GM18505 (cell line): Measurements from ENCODE around the gene SMYD1.

Source experiments
- ATAC-seq: cut with Tn5 transposase; IDR thresholded peaks from one replicate; pipeline ENCODE4 v1.9.1; 2021; ENCODE audit not compliant: unreplicated experiment
- POLR2A ChIP-seq: IDR thresholded peaks from 4 replicates; pipeline ENCODE4 v1.6.1; 2011; ENCODE audit warnings: borderline replicate concordance; ENCODE audit not compliant: insufficient read depth, insufficient read length; ENCODE audit errors: extremely low read depth

Gene SMYD1

DNA sequence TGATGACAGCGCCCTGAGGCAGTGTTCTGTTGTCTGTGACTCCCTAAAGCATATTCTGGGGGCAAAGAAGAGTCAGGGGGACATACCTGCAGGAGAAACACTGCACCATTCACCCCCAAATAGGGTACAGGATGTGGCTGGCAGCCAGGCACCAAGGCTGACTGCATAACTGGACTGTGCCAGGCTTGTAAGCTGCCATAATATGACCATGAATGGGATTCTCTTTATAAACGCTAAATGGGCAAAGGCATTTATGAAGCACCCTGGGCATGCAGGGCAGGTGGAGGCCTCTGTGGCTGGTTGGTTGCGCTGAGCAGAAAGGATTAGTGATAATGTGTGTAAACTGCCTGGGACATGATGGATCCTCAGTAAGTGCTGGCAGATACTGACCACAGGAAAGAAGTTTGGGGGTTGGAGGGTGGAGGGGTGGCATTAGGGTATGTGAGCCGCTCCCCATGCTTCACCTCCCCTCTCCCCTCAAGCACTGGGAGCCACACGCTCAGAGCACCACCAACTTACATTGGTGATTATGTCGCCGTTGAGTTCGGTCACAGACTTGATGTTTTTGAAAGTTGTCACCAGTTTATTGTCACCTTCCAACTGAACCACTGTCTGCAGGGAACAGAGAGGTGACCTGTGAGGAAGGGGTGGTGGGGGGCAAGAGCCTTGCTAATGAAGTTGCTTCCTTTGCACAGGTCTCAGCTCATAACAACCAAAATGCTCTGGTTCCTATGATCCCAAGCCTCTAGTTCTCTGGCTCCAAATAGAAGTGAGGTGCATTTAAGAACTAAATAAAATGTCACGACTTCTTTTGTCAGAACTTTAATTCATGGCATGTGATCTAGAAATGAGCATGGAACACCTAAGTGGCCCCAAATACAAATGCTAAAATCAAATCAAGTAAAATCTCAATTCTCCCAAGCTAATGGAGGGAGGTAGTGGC lies 56.6 kb downstream of the SMYD1 start:
- TF ChIP-seq POLR2A, result no peak
- ATAC-seq, result no peak

DNA sequence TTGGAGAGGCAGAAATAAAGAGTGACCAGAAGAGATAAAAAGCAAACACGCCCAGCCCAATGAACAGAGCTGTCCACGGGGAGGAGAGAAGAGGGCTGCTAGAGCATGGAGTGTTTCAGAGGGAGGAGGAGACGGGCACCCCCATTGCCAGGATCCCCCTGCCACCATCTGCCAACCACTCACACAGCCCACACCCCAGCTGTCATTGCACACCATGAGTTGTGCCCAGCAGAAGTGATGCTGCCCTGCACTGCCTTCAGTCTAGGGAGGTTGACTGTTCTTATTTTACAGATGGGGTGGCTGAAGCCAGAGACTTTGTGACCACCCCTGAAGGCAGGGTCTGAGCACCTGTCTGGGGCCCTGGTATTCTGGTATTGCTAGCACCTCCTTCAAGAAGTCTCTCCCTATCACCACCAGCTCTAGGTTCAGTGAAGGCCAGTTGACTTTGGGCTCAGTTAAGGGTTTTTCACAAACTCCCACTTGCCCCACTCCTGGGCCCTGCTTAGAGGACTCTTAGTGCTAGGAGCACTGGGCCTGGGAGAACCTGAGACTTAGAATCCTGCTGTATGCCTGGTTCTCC lies 57.8 kb downstream of the SMYD1 start:
- no peak for ATAC-seq
- no peak for TF ChIP-seq POLR2A

DNA sequence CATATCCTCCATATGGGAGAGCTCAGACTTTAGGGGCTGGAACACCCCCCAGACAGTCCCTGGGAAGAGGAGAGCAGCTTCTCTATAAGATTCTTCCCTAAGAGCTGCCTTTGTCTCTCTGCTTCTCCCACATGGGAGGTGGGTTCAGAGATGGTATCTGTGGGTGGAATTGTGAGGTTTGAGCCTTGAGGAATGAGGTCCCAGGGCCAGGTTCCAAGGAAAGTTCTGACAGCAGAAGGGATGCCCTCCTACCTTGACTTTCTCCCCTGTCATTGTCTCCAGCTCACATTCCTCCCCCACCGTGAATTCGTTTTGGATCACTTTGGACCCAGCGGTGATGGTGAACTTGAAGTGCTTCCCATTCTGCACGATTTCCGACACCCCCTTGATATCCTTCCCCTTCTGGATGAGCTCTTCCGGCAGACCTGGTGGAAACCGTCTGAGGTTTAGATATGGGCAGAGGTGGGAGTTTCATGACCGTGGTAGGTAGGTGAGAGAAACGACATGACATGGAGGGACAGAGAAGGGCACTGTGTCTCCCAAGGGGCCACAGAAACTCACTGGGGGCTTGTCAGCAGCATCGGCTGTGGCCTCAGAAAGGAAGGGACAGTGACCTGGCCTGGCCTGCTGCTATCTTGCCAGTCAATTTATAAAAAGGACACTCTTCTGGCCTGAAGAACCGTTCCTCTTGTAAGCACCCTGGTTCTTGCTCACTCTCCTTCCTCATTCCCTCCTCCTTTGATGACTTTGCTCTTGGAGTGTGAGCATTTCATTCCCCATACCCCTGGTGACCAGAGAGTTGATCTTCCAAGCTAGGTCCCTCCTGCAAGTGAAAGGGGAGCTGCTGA lies 58.5 kb downstream of the SMYD1 start:
- no peak for ATAC-seq

DNA sequence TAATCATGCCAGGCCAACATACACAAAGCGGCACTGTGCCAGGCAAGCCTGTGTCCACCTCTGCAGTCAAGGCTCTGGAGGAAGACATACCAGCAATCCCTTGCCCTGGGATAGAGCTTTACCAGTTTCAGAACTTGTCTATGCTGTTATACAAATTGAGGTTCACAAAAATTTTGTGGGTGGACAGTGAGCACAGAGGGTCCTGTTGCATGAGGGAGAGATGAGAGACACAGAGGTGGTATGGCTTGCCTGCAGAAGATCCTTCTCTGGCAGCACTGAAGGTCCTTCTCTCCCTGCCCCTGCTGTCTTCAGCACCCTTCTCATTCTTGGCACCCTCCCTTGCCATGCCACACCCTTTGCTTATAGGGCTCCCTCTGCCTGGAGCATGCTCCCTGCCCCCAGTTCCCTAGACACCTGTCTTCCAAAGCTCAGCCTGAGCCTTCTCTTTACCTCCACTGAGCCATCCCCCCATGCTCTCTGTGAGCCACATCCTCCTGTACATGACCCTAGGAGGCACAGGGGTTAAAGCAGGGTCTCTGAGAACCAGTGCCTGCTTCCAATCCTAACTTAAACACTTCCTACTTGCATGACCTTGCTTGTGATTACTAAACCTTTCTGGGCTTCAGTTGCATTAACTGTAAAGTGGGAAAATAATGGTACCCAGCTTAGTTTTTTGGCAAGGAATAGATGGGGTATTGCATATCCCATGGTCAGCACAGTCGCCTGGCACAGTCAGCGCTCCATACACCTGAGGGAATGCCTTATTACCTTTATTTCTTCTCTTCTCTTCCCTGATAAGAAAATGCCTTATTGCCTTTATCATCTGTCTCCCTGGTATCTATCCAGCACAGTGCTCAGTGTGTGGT lies 59.4 kb downstream of the SMYD1 start:
- no peak for TF ChIP-seq POLR2A
- ATAC-seq, result no peak

More for the DNA sequence above, 58.5 kb downstream of the SMYD1 start:
- TF ChIP-seq POLR2A, result no peak

DNA sequence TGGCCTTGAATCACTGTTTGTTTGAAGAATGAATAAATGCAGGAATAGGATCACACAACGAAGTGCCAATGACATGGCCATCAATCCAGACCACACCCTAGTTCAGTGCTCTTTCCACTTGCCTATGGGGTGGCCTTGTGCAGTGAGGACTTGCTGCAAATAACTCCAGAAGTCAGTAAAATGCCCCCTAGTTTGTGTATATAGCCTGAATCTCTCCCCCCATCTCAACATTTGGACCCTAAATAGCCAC lies 59.9 kb downstream of the SMYD1 start:
- TF ChIP-seq POLR2A, result no peak
- no peak for ATAC-seq

DNA sequence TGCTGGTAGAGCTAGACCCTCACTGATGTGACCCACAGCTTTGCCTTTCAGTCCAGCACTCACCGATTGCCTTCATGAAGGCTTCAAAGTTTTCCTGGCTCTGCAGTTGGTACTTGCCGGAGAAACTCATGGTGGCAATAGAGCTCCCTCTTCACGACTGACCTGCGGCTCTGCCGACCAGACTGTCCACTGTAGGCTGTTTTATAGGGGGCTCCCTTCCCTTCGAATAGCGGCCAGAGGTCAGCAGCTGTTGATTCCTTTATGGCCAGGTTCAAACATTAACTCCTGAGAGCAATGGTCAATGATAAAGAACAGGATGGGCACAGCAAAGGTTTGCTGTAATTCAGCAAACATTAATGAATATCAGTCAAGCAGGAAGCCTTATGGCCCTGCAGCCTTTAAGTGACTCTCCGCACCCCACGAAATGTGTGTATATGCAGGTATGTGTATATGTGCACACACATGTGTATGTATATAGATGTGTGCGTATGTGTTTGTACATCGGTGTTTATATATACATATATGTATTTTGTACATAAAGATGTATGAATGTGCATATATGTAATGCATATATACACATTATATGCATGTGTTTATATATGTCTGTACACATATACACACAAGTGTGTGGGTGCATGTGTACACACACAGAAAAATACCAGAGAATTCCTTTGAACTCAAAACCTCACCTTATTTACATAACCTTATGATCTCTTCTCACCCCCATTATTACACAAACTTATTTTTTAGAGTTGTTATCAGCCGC lies 60.4 kb downstream of the SMYD1 start, which contains the start of gene FABP1:
Gene FABP1, minus strand, starts transcription at position 175 of the 766 bp plus-strand sequence. Its CDS starts 45 bp downstream, at position 130.
- no peak for TF ChIP-seq POLR2A
- ATAC-seq, result no peak

DNA sequence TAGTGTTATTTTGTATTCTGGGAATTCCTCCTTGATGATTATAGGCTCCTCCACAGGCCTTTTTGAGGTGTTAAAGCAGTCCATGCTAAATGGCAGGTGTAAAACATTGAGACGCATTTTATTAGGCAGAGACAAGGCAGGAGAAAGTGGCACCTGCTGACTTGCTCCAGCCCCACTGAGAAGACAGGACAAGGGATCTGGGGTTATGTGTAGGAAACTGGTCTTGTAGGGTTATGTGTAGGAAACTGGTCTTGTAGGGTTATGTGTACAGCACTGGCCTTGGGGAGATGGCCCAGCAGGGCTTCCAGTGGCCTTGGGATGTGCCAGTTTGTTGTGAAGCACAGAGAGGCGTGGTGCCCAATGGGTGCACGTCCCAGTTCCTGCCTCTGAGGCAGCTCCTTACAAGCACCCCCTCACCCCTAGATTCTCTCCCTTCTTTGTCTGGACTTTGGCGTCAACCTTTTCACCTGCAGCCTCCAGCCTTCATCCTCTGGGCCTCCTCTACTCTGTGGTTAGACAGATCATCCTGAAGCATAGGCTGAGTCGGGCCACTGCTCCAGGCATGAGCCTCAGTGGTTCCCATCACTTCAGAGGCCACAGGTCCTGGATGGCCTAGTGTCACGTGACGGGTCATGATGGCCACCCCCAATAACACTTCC lies 61.2 kb downstream of the SMYD1 start:
- no peak for TF ChIP-seq POLR2A
- ATAC-seq, result no peak

DNA sequence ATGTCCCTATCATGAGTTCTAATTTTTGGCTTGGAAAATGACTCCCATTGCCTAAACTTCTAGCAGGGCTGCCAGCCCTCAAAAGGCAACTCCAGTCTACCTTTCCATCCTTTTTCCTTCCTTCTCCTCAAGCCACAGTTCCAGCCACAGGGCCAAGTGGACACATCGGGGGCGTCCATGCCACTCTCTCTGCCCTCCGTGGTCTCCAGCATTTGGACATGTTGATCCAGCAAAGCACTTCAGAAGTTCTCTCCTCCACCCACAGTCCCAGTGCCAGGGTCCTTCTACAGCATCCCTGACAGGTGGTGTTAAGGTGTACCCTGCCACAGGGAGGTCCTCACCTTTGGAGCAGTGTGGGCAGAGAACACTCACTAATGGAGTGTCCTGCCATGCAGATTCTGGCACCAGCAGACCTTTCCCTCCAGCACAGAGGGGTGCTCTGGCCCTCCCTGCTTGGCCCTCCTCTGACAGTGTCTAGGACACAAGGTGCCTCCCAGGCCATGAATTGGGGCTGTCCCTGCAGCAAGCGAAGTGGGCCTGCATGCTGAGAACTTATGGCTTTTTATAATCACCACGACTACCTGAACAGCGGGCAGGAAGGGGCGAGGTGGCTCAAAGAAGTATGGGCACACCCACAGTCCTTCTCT lies 61.8 kb downstream of the SMYD1 start:
- no peak for ATAC-seq
- TF ChIP-seq POLR2A, result no peak

DNA sequence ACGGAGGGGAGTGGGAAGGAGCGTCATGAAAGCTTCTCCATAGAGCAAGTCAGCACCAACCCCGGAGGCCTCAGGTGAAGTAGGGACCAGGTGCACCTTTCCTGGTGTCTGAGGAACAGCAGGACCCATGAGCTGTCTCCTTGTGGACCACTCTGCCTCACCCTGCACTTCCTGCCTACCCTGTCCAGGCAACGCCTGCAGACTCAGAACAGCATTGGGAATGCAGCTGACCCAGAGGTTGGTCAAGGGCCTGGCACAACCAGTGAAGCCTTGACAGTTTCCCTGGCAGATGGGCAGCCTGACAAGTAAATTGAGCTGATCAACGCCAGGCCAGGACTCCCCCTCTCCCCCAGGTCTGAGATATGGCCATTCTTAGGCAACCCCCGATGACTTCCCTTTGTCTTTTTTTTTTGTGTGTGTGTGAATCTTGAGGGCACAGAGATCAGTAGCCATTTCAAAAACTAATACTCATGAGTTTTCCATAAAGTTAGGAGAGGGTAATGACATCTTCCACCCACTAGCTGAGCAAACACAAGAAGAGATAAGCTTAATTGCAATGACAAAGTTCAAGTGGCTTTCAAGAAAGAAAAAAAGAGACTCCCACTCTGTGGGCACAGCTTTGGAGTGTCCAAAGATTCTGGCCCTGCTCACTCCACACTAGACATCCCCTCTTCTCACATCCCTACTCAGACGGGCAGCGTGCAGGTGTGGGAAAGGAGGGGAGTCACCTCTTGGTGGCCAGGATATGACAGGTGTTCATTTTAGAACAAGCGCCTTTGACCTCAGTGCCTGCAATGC lies 63.8 kb downstream of the SMYD1 start:
- TF ChIP-seq POLR2A, result no peak
- no peak for ATAC-seq

DNA sequence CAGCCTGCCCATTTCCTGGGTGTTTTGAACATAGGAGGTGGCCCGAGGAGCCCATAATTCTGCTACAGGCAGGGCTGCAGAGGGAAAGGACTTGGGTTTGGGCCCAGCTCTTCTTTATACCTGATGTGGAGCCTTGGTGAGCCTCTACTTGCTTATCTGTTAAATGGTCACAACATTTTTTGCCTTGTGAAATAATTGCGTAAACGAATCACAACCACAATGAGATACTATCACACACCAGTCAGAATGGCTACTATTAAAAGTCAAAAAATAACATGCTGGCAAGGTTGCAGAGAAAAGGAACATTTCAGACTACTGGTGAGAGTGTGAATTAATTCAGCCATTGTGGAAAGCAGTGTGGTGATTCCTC lies 64.4 kb downstream of the SMYD1 start:
- ATAC-seq, result no peak
- TF ChIP-seq POLR2A, result no peak
